AG04450 (cell line): ENCODE results near the gene VCAM1. TPM values are rescaled to one million over a fixed set of nuclear protein-coding genes. Genes with fewer than 3 reads are reported as not detected.

Experiments used
- CTCF ChIA-PET: fragments of 300-600, 350-600 bp; formaldehyde crosslinking; extraction: SDS; loops from one replicate; lab custom pipeline; 2022; ENCODE audit warnings: antibody characterized with exemption, inconsistent platforms; lab: Charles Lee
- POLR2A ChIA-PET: fragments of 350-600 bp; formaldehyde crosslinking; extraction: SDS; loops from one replicate; lab custom pipeline; 2021; ENCODE audit warnings: antibody characterized with exemption, inconsistent platforms; lab: Yijun Ruan, JAX
- DNase-seq: peaks from one replicate; pipeline ENCODE4 v3.0.0-alpha.2; 2011; ENCODE audit warnings: low read depth, low spot score
- H3K27ac ChIP-seq: one replicate; pipeline ENCODE4 v1.5.1; 2012; ENCODE audit warnings: low read depth, low read length, control low read depth
- H3K27me3 ChIP-seq: one replicate; pipeline ENCODE4 v1.6.0; 2012; ENCODE audit warnings: low read length; ENCODE audit not compliant: control insufficient read depth, insufficient read depth
- H3K4me3 ChIP-seq: 2 replicates; pipeline ENCODE4 v1.5.1; 2011; ENCODE audit warnings: mild to moderate bottlenecking, low read depth, low read length, control low read depth
- H3K9me3 ChIP-seq: 2 replicates; pipeline ENCODE4 v1.5.1; 2012; ENCODE audit warnings: low read length; ENCODE audit not compliant: control insufficient read depth, insufficient read depth
- polyA plus RNA-seq: library from polyadenylated mRNA; depleted of rRNA; stranded (reverse); fragments of >200 nt; gene quantifications from 2 replicates; pipeline ENCODE4 v1.2.3, GENCODE V29; 2011
- TF ChIP-seq, protein P1 (sequence below): IDR thresholded peaks from 2 replicates; pipeline ENCODE4 v1.5.1; 2011; ENCODE audit warnings: low read depth, low read length, control low read depth, inconsistent platforms

VCAM1 gene
- polyA plus RNA-seq, 1 experiment, result 40.3 TPM

DNA sequence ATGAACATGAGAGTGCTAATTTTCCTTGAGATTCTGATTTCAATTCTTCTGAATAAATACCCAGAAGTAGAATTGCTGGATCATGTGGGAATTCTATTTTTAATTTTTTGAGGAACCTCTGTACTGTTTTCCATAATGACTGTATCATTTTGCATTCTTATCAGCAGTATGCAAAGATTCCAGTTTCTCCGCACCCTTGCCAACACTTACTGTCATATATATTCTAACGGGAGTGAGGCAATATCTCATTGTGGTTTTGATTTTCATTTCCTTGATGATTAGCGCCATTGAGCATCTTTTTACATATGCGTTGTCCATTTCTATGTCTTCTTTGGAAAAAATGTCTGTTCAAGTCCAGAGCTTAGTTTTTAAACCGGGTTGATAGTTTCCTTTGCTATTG, 33.2 kb downstream of the VCAM1 start:
- Histone ChIP-seq H3K4me3 (no peak overlapping the region), H3K27ac (no peak overlapping the region), H3K27me3 (no peaks in the 10 kb centered on the region), H3K9me3 (no peaks in the 10 kb centered on the region)
- CTCF ChIA-PET, result no interaction called here
- TF ChIP-seq, protein P1, sequence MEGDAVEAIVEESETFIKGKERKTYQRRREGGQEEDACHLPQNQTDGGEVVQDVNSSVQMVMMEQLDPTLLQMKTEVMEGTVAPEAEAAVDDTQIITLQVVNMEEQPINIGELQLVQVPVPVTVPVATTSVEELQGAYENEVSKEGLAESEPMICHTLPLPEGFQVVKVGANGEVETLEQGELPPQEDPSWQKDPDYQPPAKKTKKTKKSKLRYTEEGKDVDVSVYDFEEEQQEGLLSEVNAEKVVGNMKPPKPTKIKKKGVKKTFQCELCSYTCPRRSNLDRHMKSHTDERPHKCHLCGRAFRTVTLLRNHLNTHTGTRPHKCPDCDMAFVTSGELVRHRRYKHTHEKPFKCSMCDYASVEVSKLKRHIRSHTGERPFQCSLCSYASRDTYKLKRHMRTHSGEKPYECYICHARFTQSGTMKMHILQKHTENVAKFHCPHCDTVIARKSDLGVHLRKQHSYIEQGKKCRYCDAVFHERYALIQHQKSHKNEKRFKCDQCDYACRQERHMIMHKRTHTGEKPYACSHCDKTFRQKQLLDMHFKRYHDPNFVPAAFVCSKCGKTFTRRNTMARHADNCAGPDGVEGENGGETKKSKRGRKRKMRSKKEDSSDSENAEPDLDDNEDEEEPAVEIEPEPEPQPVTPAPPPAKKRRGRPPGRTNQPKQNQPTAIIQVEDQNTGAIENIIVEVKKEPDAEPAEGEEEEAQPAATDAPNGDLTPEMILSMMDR, result no peak
- no peak for DNase-seq
- POLR2A ChIA-PET, result no interaction called here

DNA sequence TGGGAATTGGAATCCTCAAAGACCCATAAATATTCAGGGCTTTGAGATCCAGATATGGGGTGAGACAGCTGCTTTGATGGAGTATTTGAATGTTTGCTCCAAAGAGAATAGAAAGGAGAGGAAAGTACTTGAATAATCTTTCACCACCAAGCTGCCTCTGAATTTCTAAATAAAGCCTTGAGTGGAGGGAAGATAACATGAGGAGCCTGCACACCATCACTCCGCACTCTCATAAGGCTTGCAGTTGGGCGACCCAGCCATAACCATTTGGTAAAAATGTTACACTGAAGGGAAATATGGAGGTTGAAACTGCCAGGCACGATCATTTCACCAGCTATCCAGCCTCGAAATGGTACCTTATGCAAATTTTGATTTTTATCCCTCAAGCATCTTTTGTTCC, 38.4 kb downstream of the VCAM1 start:
- ChIA-PET CTCF (no interaction called here), POLR2A (no interaction called here)
- no peaks in the 10 kb centered on the region for H3K9me3 ChIP-seq
- H3K27me3 ChIP-seq, result no peaks in the 10 kb centered on the region
- TF ChIP-seq, protein P1, result no peak
- no peak overlapping the region for H3K27ac ChIP-seq
- no peak for DNase-seq
- no peak overlapping the region for H3K4me3 ChIP-seq

DNA sequence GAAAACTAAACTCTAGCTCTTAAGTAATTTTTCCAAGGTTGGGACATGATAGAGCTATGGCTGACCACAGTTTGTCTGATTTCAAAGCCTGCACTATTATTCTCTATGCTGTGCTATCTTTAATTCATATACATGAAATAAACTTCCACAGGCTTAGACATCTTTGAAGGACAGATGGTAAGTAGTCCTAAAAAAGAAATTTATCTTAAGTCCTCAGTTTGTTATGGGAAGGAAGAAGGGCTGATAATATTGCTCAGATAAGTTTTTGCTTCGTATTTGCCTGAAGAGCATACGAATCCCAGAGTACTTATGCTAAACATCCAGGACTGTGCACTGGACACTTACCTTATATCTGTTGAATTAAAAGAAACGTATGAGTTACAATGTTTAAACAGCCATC, 39.6 kb downstream of the VCAM1 start:
- TF ChIP-seq, protein P1, result no peak
- ChIA-PET POLR2A (no interaction called here), CTCF (interaction anchor here (0.5 kb wide), 1 partner anchor 221 kb away, joined by 8 read pairs; the partner anchor contains the start of gene GPR88)
- no peaks in the 10 kb centered on the region for H3K27me3 ChIP-seq
- no peak overlapping the region for H3K27ac ChIP-seq
- H3K4me3 ChIP-seq, result no peak overlapping the region
- no peak for DNase-seq
- H3K9me3 ChIP-seq, result no peaks in the 10 kb centered on the region

DNA sequence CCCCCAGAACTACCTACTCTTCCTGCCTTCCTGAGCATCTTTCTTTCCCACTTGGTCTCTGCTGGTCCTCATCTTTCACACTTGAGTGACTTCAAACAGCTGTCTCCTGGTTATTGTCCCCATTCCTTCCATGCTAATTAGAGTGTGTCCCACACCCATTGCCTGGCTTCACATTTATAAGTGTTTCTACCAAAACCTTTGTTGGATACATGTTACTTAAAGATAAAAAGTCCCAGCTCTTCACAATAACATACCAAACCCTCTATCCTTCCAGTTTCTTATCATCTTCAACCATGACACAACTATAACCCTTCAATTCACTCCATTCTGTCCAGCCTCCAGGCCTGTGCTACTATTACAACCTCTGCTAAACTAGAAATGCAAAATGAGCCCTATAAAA, 41.0 kb downstream of the VCAM1 start:
- TF ChIP-seq, protein P1, result no peak
- Histone ChIP-seq H3K27me3 (no peaks in the 10 kb centered on the region), H3K9me3 (no peaks in the 10 kb centered on the region), H3K27ac (no peak overlapping the region), H3K4me3 (no peak overlapping the region)
- ChIA-PET CTCF (no interaction called here), POLR2A (no interaction called here)
- no peak for DNase-seq

DNA sequence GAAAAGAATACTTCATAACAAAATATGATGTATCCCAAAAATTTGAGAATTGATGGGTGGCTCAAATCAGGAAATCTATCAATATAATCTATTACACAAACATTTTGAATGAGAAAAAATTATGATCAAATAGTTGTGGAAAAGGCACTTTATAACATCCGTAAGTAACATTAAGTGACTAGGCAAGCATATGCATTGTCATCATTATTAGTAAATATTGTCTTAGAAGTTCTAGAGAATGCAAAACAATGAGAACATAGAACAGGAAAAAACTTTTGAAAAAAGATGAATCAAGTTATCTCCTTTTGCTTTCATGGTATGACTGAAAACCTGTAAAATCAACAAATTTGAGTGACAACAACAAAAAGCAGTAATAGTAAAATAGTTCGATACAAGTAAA, 42.9 kb downstream of the VCAM1 start:
- no peak overlapping the region for H3K4me3 ChIP-seq
- no peaks in the 10 kb centered on the region for H3K9me3 ChIP-seq
- DNase-seq, result no peak
- CTCF ChIA-PET, result no interaction called here
- no peaks in the 10 kb centered on the region for H3K27me3 ChIP-seq
- no peak overlapping the region for H3K27ac ChIP-seq
- TF ChIP-seq, protein P1, result no peak
- POLR2A ChIA-PET, result no interaction called here
